GM19043 (cell line): ENCODE measurements around the gene RHOF.
A peak's percentile ranks its signal among the peaks of the same experiment; 100 is the strongest.

Experiments used
- ATAC-seq: cut with Tn5 transposase; IDR thresholded peaks from one replicate; pipeline ENCODE4 v1.9.1; 2021; ENCODE audit warnings: low read depth; ENCODE audit not compliant: unreplicated experiment

Gene RHOF

GRCh38 chr12:121793440-121793837 is at the start of gene RHOF:
TSS of gene RHOF (minus strand) at chr12:121793688. CDS start at chr12:121793633, 55 bp downstream.
- ATAC-seq = no peak

- ATAC-seq = no peak
These were observed 46.7 kb upstream of the RHOF start for GRCh38 chr12:121839993-121840761.

GRCh38 chr12:121839106-121839992 is 45.9 kb upstream of the RHOF start:
- ATAC-seq = peak; percentile 96

- no peak for ATAC-seq
These were observed 44.6 kb upstream of the RHOF start for GRCh38 chr12:121838126-121838525.

- ATAC-seq = no peak
These were observed 44.2 kb upstream of the RHOF start for GRCh38 chr12:121837680-121838079.

GRCh38 chr12:121831571-121832245 is 38.2 kb upstream of the RHOF start:
- no peak for ATAC-seq

GRCh38 chr12:121830588-121831265 is 37.2 kb upstream of the RHOF start:
- ATAC-seq = no peak

- ATAC-seq = no peak
These were observed 36.6 kb upstream of the RHOF start for GRCh38 chr12:121830134-121830533.

- ATAC-seq = no peak
These were observed 35.9 kb upstream of the RHOF start for GRCh38 chr12:121829250-121829918.

- no peak for ATAC-seq
These were observed 35.3 kb upstream of the RHOF start for GRCh38 chr12:121828826-121829225.

- ATAC-seq = no peak
These were observed 34.8 kb upstream of the RHOF start for GRCh38 chr12:121828306-121828705.

GRCh38 chr12:121827351-121828099 is 34.0 kb upstream of the RHOF start:
- ATAC-seq = no peak

- no peak for ATAC-seq
These were observed 33.0 kb upstream of the RHOF start for GRCh38 chr12:121826318-121827150.

GRCh38 chr12:121825041-121825523 is 31.6 kb upstream of the RHOF start:
- ATAC-seq = no peak

- ATAC-seq = no peak
These were observed 30.2 kb upstream of the RHOF start for GRCh38 chr12:121823727-121824115.

GRCh38 chr12:121823101-121823726 is 29.7 kb upstream of the RHOF start:
- ATAC-seq = no peak

GRCh38 chr12:121822393-121823100 is 29.1 kb upstream of the RHOF start:
- no peak for ATAC-seq
